ENCODE data around the gene MYO6.

DNA sequence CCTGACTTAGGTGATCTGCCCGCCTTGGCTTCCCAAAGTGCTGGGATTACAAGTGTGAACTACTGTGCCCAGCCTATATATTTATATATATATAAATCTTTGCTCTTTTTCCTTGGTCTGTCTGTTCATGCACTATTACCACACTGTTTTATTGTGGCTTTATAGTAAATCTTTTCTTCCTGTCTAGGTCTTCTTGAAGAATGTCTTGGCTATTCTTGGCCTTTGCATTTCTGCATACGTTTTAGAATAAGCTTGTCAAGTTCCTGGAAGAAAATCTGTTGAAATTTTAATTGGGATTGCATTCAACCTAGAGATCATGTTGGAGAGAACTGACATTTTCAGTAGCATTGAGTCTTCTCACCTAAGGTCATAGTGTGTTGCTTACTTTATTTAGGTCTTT is 37.1 kb downstream of the MYO6 start:
- TF ChIP-seq ZNF274 (IDR thresholded peaks at IDR 0.05; ENCODE audit: low read depth, low read length): no peak
- no peak for TF ChIP-seq YY1 (IDR thresholded peaks at IDR 0.05; ENCODE audit: insufficient read depth, insufficient read length)
- no peak for TF ChIP-seq SUZ12 (IDR thresholded peaks at IDR 0.05; ENCODE audit: extremely low read depth, insufficient read depth, insufficient read length)
